K562 (cell line): ENCODE data around the gene C9. TPM values are rescaled to one million over a fixed set of nuclear protein-coding genes. Genes with fewer than 3 reads are reported as not detected.
A peak's percentile ranks its signal among the peaks of the same experiment; 100 is the strongest.

Source experiments
- EP300 ChIP-seq: IDR thresholded peaks from 2 replicates; pipeline ENCODE4 v1.6.1; 2012; ENCODE audit warnings: low read length, improper control_type of control experiment
- L3MBTL2 ChIP-seq: fragments of 450-650 bp; IDR thresholded peaks from 2 replicates; pipeline ENCODE4 v1.6.1; 2016; ENCODE audit warnings: mild to moderate bottlenecking, moderate library complexity
- MED1 ChIP-seq: sonication (generic); formaldehyde crosslinking; IDR thresholded peaks from 2 replicates; pipeline ENCODE4 v1.8.1; 2023; ENCODE audit warnings: missing genetic modification reagents, borderline replicate concordance
- NFYB ChIP-seq: IDR thresholded peaks from 2 replicates; pipeline ENCODE4 v1.6.1; 2011; ENCODE audit warnings: mild to moderate bottlenecking, moderate library complexity; ENCODE audit not compliant: insufficient read length; ENCODE audit errors: extremely low read depth
- RAD51 ChIP-seq: fragments of 450-650 bp; IDR thresholded peaks from 2 replicates; pipeline ENCODE4 v1.7.1; 2016; ENCODE audit warnings: low read depth, mild to moderate bottlenecking, borderline replicate concordance
- TEAD4 ChIP-seq, 2 experiments: sonication (generic) in 1 of 2; formaldehyde crosslinking in 1 of 2; IDR thresholded peaks; 2 replicates each; pipeline versions ENCODE4 v1.6.1 to v1.8.0; 2012 to 2022; ENCODE audit warnings: borderline replicate concordance in 1 of 2, inconsistent platforms in 1 of 2, low read length in 1 of 2, mild to moderate bottlenecking in 1 of 2, missing genetic modification reagents in 1 of 2
- USF1 ChIP-seq: sonication (generic); formaldehyde crosslinking; IDR thresholded peaks from 2 replicates; pipeline ENCODE4 v1.9.0; 2022; ENCODE audit warnings: mild to moderate bottlenecking, missing genetic modification reagents
- polyA plus RNA-seq, 8 experiments: library from polyadenylated mRNA; depleted of rRNA in 4 of 8; stranded (reverse) in 5 of 8; unstranded in 3 of 8; fragments of >200 nt; fragmentation: Nextera tagmentation in 2 of 8; fragmentation: Illumina TruSeq in 1 of 8; extraction: Ambion mirVana in 2 of 8; extraction: Trizol in 1 of 8; gene quantifications; 2 replicates each; pipeline versions ENCODE4 v1.2.1 to v1.2.3, GENCODE V29; 2011 to 2014; ENCODE audit warnings: inconsistent platforms in 1 of 8, missing spikeins in 1 of 8
- total RNA-seq, 7 experiments: library from RNA; depleted of rRNA in 6 of 7; stranded (reverse); fragments of >200 nt in 6 of 7; fragmentation: Illumina TruSeq in 2 of 7; extraction: Trizol in 2 of 7; gene quantifications; 2 replicates each; pipeline versions ENCODE4 v1.2.1 to v1.2.3, GENCODE V29; 2011 to 2021; ENCODE audit warnings: low replicate concordance in 1 of 7
- TF ChIP-seq, protein P1 (sequence below): fragments of 450-650 bp; IDR thresholded peaks from 2 replicates; pipeline ENCODE4 v1.6.1; 2016; ENCODE audit warnings: mild to moderate bottlenecking, moderate library complexity
- TF ChIP-seq, protein P2 (sequence below): sonication (generic); formaldehyde crosslinking; IDR thresholded peaks from 2 replicates; pipeline ENCODE4 v1.5.0; 2020; ENCODE audit warnings: missing genetic modification reagents

Gene C9
- total and polyA plus RNA-seq, 9 of the 15 experiments (the other 6 are each of a cell fraction or from before 2014, with no cell fraction given), result 0.08 to 0.38 TPM; not detected in 7

DNA sequence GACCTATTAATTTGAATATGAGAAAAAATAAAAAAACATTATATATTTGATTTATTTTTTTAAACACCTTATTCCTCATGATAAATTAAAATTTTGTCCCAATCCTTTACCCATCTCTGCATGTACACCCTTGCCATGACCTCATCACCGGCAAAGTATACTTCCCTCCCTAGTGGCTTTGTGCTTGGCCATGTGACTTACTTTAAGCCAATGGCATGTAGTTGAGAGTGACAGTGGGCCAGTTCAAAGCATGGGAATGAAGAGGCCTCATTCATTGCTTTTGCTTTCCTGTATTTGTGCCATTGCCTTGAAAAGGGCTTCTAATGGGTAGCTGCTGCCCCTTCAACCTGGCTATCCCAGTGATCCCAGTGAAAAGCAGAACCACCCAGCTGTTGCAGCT, 31.2 kb downstream of the C9 start (continued):
- TF ChIP-seq, protein P1, sequence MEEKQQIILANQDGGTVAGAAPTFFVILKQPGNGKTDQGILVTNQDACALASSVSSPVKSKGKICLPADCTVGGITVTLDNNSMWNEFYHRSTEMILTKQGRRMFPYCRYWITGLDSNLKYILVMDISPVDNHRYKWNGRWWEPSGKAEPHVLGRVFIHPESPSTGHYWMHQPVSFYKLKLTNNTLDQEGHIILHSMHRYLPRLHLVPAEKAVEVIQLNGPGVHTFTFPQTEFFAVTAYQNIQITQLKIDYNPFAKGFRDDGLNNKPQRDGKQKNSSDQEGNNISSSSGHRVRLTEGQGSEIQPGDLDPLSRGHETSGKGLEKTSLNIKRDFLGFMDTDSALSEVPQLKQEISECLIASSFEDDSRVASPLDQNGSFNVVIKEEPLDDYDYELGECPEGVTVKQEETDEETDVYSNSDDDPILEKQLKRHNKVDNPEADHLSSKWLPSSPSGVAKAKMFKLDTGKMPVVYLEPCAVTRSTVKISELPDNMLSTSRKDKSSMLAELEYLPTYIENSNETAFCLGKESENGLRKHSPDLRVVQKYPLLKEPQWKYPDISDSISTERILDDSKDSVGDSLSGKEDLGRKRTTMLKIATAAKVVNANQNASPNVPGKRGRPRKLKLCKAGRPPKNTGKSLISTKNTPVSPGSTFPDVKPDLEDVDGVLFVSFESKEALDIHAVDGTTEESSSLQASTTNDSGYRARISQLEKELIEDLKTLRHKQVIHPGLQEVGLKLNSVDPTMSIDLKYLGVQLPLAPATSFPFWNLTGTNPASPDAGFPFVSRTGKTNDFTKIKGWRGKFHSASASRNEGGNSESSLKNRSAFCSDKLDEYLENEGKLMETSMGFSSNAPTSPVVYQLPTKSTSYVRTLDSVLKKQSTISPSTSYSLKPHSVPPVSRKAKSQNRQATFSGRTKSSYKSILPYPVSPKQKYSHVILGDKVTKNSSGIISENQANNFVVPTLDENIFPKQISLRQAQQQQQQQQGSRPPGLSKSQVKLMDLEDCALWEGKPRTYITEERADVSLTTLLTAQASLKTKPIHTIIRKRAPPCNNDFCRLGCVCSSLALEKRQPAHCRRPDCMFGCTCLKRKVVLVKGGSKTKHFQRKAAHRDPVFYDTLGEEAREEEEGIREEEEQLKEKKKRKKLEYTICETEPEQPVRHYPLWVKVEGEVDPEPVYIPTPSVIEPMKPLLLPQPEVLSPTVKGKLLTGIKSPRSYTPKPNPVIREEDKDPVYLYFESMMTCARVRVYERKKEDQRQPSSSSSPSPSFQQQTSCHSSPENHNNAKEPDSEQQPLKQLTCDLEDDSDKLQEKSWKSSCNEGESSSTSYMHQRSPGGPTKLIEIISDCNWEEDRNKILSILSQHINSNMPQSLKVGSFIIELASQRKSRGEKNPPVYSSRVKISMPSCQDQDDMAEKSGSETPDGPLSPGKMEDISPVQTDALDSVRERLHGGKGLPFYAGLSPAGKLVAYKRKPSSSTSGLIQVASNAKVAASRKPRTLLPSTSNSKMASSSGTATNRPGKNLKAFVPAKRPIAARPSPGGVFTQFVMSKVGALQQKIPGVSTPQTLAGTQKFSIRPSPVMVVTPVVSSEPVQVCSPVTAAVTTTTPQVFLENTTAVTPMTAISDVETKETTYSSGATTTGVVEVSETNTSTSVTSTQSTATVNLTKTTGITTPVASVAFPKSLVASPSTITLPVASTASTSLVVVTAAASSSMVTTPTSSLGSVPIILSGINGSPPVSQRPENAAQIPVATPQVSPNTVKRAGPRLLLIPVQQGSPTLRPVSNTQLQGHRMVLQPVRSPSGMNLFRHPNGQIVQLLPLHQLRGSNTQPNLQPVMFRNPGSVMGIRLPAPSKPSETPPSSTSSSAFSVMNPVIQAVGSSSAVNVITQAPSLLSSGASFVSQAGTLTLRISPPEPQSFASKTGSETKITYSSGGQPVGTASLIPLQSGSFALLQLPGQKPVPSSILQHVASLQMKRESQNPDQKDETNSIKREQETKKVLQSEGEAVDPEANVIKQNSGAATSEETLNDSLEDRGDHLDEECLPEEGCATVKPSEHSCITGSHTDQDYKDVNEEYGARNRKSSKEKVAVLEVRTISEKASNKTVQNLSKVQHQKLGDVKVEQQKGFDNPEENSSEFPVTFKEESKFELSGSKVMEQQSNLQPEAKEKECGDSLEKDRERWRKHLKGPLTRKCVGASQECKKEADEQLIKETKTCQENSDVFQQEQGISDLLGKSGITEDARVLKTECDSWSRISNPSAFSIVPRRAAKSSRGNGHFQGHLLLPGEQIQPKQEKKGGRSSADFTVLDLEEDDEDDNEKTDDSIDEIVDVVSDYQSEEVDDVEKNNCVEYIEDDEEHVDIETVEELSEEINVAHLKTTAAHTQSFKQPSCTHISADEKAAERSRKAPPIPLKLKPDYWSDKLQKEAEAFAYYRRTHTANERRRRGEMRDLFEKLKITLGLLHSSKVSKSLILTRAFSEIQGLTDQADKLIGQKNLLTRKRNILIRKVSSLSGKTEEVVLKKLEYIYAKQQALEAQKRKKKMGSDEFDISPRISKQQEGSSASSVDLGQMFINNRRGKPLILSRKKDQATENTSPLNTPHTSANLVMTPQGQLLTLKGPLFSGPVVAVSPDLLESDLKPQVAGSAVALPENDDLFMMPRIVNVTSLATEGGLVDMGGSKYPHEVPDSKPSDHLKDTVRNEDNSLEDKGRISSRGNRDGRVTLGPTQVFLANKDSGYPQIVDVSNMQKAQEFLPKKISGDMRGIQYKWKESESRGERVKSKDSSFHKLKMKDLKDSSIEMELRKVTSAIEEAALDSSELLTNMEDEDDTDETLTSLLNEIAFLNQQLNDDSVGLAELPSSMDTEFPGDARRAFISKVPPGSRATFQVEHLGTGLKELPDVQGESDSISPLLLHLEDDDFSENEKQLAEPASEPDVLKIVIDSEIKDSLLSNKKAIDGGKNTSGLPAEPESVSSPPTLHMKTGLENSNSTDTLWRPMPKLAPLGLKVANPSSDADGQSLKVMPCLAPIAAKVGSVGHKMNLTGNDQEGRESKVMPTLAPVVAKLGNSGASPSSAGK, result peak; percentile 18; the same call in 1 of the 2 replicates
- TF ChIP-seq TEAD4 (IDR thresholded peaks at IDR 0.05; ENCODE audit: low read length) (no peak), TEAD4 (CRISPR knock-in tag; IDR thresholded peaks at IDR 0.05; ENCODE audit: borderline replicate concordance) (no peak), MED1 (CRISPR knock-in tag) (no peak), NFYB (peak; percentile 48), RAD51 (peak; percentile 54; the same call in 1 of the 2 replicates), L3MBTL2 (peak; percentile 29; the same call in 1 of the 2 replicates), EP300 (no peak), USF1 (peak; percentile 79)
- TF ChIP-seq, protein P2, sequence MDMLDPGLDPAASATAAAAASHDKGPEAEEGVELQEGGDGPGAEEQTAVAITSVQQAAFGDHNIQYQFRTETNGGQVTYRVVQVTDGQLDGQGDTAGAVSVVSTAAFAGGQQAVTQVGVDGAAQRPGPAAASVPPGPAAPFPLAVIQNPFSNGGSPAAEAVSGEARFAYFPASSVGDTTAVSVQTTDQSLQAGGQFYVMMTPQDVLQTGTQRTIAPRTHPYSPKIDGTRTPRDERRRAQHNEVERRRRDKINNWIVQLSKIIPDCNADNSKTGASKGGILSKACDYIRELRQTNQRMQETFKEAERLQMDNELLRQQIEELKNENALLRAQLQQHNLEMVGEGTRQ (CRISPR knock-in tag), result peak; percentile 78
